ENCODE data around the gene MMP27. TPM values are rescaled to one million over a fixed set of nuclear protein-coding genes. Genes with fewer than 3 reads are reported as not detected.

The MMP27 gene
- total RNA-seq, 1 donor from 2014 or later: not detected

DNA sequence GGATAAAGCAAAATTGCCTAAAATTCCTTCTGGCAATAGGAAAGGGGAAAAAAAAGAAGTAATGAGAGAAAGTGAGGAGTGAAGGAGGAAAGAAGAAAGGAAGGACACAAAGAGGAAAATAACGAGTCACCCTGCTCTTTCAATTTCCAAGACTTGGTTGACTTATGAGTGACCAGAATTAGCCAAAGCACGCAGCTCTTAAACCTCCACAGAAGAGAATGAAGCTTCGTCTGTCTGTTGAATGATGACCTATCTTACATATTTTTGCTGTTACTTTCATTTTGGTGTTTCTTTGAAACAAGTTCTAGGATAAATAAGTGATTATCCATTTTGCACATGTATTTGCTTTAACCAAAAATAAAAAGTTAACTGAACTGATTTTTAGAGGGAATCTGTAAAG is 728 bp downstream of the MMP27 start:
- DNase-seq (ENCODE audit: low spot score in 2 of 2): no peak
- FAIRE-seq: no peak

DNA sequence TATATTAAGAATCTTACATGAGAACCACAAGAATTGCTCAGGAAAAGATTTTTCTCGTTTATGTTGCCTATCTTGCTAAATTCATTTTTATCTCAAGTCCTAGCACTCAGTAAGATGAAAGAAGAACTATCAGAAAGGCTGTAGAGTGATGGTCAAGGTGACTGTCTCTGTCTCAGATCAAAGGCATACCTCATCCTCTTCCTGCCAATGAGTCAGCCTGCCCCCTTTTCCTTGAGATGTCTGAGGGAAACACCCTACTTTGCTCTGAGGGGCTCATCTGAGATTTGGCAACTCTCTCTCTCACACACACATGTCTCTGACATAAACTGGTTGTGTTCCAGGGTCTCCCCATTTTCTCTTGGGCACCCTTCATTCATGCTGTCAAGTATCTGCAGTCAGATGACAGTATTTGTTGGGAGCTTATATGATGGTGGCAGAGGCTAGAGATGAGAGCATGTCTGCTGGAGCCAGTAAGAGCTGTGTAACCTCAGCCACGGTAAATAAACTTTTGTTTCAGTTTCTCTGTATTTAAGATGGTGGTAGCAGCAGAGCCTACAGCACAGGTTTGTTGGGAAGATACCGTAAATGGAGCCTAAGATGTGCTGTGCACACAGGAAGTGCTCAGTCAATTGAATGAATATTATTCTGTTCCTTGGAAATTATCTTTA is 1.6 kb downstream of the MMP27 start:
- FAIRE-seq: no peak
- DNase-seq (ENCODE audit: low spot score in 2 of 2): no peak

DNA sequence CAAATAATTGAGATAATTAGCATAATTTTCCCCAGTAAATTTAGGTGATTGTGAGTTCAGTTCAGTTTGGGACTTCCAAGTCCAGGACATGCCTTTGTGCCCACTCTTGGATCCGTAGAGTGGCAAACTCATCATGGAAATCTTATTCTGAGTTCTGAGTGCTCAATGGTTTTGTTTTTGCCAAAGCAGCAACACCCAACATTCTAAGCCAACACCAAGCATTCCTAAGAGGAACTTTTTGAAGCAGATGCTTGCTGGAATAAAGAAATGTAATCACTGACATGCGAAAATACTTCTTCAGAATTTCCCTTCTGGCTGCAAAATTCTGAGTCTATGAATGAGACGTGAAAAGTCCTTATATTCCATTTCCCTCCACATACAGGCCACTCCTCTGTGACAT is 10.4 kb downstream of the MMP27 start:
- FAIRE-seq: no peak
- no peak for DNase-seq (ENCODE audit: low spot score in 2 of 2)

DNA sequence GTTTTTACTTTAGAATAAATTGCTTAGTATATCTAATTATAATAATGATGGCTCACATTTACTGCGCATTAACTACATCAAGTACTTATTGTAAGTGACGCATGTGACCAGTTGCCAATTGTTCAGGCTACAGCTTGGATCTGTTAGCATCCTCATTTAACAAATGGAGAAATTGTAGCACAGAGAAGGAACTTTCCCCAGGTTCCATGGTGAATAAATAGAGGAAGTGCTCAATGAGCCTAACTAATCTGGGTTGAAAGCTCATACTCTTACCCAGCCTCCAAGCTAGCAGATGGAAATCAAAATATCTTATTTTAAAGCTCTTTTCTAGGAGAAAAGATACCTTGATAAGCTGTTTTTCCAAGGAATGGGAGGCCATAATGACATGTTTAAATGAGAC is 19.8 kb downstream of the MMP27 start:
- no peak for DNase-seq (ENCODE audit: low spot score in 2 of 2)
- FAIRE-seq: no peak

DNA sequence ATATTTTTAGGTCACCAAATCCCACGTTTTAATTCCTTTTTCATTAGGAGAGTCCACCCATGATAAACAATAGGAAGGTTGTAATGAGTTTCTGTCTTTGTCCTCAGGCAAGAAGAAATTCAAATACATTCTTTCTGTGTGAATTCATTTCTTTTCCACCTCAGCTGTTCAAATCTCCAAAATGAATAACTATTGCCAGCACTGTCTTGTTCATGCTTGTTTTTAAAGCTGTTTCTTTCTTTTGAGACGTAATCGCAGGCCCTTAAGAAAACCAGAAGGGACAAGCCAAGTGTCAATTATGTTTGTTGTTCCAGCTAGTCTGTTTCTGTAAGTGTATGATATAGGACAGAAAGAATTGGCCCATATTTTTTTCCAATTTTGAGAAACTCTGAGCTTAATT is 20.2 kb downstream of the MMP27 start:
- no peak for FAIRE-seq
- DNase-seq (ENCODE audit: low spot score in 2 of 2): no peak

DNA sequence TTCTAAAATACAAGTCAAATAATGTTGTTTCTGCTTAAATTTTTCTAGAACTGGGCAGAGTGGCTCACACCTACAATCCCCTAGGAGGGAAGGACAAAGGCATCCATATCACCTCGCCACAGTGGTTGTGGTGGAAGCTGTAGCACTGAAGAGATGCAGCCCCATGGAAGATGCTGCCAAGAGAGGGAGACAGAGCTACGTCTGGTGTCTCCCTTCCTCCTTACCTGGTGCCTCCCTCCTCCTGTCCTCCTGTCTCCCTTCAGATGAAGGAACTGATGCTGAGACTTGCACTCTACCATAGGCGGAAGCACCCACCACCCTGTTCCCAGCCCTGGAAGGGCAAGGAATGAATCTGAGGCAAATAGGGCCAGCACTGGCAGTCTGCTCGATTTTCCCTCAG is 22.3 kb downstream of the MMP27 start:
- DNase-seq (ENCODE audit: low spot score in 2 of 2): no peak
- no peak for FAIRE-seq

DNA sequence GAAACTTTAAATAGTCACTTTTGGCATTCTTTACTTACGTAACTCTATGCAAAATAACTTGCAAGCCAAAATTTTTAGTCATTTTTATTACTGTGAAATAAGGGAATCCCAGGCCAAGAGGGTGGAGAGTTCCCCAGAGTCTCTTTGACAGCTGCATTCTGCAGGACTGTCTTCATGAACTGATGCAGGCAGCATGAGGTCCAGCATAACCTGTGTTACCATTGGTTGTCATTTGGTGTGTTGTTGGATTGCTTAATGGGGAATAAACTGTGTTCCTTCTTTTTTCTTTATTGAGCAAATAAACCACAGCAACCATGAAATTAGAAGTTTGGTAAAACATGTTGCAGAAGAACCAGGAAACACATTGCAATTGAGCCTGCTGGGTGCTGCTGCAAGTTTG is 24.6 kb downstream of the MMP27 start:
- DNase-seq (ENCODE audit: low spot score in 2 of 2) (no peak), FAIRE-seq (no peak)

DNA sequence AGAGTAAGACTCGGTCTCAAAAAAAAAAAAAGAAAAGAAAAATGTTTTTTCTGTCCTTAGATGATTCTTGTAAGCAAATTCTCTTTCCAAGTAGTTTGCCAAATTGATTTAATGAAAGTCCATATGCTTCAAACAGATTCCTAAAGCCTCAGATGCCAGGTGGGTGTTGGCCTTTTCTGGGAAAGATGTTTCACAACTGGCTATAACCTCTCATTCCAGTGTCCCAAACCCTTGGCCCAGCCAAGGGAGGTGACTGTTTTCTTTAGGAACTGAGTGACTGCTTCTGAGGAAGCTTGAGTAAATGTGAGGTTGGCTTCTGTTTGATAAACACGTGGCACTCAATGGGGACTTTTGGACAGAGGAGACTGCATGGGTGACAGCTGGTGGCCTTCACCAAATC is 27.5 kb downstream of the MMP27 start:
- DNase-seq (ENCODE audit: low spot score in 2 of 2) (no peak), FAIRE-seq (no peak)

DNA sequence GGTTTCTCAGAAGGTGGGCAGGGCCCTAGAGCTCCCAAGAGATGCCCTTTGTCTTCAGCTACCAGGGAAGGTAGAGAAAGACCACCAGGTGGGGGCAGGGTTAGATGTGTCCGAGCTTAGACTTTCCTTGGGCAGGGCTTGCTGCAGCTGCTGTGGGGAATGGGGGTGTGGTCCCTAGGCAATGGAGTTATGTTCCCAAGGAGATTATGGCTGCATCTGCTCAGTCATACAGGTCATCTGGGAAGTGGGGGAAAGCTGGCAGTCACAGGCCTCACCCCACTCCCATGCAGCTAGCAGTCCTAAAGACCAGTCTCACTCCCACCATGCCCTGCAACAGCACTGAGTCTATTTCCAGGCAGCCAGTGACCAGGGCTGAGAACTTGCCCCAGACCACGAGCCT is 29.5 kb downstream of the MMP27 start:
- DNase-seq (ENCODE audit: low spot score in 2 of 2) (no peak), FAIRE-seq (no peak)

DNA sequence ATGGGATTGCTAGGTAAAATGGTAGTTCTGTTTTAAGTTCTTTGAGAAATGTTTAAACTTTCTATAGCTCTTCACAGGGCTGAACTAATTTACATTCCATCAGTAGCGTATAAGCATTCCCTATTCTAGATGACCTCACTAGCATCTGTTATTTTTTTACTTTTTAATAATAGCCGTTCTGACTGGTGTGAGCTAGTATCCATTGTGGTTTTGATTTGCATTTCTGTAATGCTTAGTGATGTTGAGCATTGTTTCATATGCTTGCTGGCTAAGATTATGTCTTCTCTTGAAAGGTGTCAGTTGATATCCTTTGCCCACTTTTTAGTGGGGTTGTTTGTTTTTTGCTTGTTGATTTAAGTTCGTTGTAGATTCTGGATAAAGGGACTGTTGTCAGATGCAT is 35.9 kb downstream of the MMP27 start:
- DNase-seq (ENCODE audit: low spot score in 2 of 2) (no peak), FAIRE-seq (no peak)

DNA sequence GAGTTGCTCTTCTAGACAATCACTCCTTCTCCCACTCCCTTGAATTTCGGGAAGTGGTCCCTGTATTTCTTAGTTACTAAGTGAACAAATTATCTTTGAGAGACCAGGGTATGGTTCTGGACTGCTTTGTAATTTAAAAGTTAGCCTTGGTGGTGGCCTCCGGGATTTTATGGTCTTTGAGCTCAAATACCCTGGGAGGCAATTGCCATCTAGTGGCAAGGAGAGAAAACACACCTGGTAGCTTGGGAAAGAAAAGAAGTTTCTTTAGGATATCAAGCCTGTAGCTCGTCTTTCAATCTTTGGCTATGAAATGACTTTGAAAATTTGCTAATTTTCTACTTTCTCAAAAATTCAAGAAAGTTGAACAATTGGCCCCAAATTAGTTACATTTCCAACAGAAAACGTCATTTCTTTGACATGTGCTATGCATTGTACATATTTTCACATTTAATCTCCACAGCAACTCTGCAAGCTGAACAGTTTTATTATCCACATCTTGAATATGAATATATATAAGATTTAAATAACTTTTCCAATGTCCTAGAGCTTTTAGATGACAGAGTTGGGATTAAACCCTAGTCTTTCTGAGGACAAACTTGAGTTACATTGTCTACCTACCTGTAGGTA is 39.1 kb downstream of the MMP27 start:
- FAIRE-seq (peak; percentile 70), DNase-seq (ENCODE audit: low spot score in 2 of 2) (peak; percentile 5 to 15)

DNA sequence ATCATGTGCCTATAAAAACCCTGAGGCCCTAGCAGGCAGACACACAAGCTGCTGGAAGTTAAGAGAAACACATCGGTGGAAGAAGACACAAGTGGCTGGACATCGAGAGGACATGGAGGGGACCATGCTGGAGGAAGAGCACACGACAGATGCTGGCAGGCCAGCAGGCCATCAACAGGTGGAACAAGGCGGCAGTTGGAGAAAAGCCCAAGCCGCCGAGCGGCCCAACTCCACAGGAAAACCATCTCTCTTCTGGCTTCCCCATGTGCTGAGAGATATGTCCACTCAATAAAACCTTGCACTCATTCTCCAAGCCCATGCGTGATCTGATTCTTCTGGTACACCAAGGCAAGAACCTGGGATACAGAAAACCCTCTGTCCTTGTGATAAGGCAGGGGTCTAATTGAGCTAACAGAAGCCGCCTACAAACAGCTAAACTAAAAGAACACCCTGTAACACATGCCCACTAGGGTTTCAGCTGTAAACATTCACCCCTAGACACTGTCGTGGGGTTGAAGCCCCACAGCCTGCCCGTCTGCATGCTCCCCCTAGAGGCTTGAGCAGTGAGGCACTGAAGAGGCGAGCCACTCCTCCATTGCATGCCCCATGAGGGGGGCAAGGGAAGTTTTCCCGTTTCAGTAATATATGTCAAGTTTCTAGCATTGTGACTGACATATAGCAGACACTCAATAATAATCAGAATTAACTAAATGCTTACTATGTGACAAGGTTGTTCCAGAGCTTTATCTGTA is 41.4 kb downstream of the MMP27 start:
- DNase-seq (ENCODE audit: low spot score in 2 of 2) (no peak), FAIRE-seq (no peak)

DNA sequence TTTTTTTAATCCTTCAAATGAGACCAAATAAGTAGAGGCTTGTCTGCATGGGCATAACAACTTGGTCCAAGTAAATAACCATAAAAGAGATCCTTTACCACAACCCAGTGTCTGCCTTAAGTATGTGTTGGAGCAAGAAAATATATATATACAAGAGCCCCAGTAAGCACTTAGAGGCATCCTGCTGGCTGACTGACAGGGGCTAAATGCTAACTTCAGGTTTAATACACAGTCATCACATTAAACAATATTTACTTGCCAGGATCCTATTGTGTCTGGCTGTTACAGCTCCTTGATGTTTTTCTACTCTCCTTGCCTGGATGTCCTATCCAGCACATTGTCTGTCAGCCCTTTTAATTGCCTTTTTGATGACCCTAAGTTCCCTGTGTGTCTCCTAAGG is 43.0 kb downstream of the MMP27 start:
- no peak for DNase-seq (ENCODE audit: low spot score in 2 of 2)
- FAIRE-seq: no peak

DNA sequence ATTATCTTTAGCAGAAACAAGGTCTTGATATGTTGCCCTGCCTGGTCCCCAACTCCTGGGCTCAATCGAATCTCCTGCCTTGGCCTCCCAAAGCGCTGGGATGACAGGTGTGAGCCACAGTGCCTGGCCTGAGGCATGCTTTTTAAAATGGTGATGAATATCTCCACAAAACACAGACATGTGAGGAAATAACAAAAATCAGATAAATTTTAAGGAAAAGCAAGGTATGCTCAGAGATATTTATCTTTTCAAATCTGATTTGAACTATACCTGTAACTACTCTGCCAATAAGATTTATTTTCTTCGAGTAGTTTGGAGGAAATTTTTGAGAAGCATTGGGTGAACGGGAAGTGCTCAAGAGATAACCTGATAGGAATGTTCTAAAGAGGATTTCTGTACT is 44.5 kb downstream of the MMP27 start:
- DNase-seq (ENCODE audit: low spot score in 2 of 2): no peak
- FAIRE-seq: no peak

DNA sequence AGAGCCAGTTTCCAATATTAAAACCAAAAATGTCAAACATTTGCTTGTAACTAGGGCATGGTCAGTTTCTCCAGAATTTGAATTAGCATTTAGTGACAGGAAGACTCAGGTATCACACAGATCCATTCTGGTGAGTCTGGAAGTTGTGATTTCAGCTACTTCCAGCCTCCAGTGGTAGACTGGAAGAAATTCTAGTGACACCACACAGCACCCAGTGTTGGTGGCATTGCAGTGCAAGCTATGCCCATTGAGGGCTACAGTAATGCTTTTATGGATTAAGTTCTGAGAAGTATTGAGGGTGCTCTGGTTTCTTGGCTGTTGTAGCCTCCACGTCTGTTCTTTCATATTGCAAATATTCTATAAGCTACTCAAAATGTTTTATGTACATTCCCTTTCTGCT is 49.0 kb downstream of the MMP27 start:
- no peak for FAIRE-seq
- DNase-seq (ENCODE audit: low spot score in 2 of 2): no peak

DNA sequence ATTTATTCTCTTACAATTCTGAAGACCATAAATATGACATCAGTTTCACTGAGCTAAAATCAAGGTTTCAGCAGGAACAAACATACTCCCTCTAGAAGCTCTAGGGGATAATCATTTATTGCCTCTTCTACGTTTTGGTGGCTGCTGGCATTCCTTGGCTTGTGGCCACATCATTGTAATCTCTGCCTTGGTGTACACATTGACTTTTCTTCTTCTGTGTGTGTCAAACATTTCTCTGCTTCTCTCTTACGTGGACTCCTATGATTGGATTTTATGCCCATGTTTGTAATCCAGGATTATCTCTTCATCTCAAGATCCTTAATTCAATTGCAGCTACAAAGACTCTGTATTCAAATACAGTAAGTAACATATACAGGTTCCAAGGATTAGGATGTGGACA is 50.0 kb downstream of the MMP27 start:
- no peak for DNase-seq (ENCODE audit: low spot score in 2 of 2)
- FAIRE-seq: no peak

DNA sequence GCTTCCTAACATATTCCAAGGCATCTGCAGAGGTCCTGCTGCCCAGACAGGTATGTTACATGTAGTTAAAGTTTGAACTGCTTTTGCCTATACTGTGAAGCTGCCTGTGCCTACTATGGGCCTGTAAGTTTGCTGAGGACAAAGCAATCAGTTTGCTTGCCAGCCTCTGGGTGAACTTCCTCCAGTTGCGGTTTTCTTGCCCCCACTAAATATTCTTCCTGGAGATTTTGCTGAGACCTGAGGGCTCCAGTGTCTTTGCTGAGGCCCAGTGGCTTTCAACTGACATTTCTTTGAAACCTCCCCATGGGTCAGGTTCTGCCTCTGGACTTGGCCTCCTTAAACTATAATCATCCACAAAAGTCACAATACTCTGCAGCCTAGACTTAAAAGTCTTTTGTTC is 50.8 kb downstream of the MMP27 start:
- FAIRE-seq: no peak

DNA sequence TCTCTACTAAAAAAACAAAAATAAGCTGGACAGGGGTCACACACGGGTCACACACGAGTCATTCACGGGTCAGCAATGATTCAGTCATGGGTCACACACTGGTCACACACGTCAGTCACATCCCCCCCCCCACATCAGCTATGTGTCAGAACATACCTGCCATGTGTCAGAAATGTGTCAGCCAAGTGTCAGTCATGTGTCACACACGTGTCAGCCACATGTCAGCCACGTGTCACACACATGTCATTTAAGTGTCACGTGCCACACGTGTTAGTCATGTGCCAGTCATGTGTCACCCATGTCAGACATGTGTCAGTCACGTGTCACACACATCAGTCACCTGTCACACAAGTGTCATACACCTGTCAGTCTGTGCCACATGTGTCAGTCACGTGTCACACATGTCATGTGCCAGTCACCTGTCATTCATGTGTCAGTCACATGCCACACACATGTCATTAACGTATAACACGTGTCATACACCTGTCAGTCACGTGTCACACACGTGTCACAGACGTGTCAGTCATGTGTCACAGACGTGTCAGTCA is 51.8 kb downstream of the MMP27 start:
- DNase-seq (ENCODE audit: low spot score in 2 of 2) (no peak), FAIRE-seq (no peak)

More for the DNA sequence above, 50.8 kb downstream of the MMP27 start:
- DNase-seq (ENCODE audit: low spot score in 2 of 2): no peak

DNA sequence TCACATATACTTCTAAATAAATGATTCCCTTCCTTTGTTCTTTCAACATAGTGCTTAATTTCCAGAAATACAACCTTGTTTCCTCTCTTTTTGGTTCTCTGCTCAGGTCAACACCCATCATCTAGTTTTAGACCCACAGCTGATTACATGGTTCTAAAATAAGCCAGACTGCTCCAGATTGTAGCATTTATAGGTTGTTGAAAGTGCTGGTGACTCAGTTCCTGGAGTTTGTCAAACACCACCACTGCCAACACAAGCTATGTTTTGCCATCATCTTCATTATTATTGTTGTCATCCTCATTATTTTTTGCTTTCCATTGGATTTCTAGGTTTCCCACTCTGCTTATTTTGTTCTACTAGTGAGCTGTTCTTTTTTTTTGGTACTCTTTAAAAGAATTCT is 58.1 kb downstream of the MMP27 start:
- DNase-seq (ENCODE audit: low spot score in 2 of 2) (no peak), FAIRE-seq (no peak)

DNA sequence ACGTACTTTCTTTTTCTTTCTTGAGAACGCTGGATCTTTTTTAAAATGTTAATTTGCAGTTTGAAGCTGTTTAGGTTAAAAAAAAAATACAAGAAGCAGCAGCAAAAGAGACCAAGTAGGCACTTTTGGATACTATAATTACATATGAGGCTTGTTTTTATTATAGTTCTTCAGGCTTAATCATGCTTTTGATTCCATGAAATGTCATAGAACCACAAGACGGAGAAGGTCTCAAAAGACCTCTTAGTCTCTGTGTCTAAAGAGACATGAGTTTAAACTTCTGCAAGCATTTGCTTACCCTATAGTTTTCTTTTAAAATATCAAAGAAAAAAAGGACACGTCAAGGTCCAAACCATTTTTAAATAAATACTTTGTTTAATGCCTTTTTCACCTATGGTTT is 61.6 kb downstream of the MMP27 start:
- no peak for FAIRE-seq
- DNase-seq (ENCODE audit: low spot score in 2 of 2): no peak
